Inflammatory macrophage (primary cell): Measurements from ENCODE around the gene ZFYVE26.

Experiments
- DNase-seq, 2 donors: peaks; one replicate each; pipeline ENCODE4 v3.0.0-alpha.2; 2020 to 2022

ZFYVE26 gene

GRCh38 chr14:67815573-67816225 is 691 bp downstream of the ZFYVE26 start:
- peak; percentile 51 to 64 for DNase-seq

- peak; percentile 25 to 44 for DNase-seq
Observed at GRCh38 chr14:67814821-67815220, 1.6 kb downstream of the ZFYVE26 start.

- DNase-seq: no peak
Observed at GRCh38 chr14:67806246-67806645, 10.1 kb downstream of the ZFYVE26 start.

DNA sequence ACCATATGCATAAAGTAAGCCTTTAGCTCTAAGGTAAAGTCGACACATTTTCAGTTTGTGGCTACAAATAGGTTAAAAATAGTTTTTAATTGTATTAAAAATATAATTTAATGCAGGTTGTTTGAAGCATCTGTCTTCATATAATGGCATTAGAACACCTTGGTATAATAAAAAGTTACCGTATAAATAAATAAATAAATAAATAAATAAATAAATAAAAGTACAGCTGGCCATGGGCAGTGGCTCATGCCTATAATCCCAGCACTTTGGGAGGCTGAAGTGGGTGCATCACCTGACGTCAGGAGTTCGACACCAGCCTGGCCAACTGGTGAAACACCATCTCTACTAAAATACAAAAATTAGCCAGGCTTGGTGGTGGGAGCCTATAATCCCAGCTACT is 15.6 kb downstream of the ZFYVE26 start:
- no peak for DNase-seq

DNA sequence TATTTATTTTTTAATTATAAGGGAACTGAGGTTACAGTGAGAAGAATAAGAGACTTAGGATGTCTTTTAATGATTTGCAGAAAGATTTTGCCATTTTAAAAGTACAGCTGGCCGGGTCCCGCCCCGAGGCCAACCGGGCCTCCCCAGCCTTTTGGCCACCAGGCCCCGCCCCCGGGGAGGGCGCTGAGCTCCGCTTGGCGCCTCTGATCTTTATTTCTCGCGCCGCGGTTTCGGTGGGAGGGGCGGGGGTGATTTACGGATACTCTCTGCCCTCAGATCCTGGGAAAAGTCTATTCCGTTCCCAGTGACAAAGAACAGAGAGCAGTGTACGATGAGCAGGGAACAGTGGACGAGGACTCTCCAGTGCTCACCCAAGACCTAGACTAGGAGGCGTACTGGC is 17.7 kb downstream of the ZFYVE26 start:
- DNase-seq: no peak

- DNase-seq: no peak
Observed at GRCh38 chr14:67787673-67788072, 28.7 kb downstream of the ZFYVE26 start.

GRCh38 chr14:67785270-67786109 is 30.9 kb downstream of the ZFYVE26 start:
- no peak for DNase-seq

DNA sequence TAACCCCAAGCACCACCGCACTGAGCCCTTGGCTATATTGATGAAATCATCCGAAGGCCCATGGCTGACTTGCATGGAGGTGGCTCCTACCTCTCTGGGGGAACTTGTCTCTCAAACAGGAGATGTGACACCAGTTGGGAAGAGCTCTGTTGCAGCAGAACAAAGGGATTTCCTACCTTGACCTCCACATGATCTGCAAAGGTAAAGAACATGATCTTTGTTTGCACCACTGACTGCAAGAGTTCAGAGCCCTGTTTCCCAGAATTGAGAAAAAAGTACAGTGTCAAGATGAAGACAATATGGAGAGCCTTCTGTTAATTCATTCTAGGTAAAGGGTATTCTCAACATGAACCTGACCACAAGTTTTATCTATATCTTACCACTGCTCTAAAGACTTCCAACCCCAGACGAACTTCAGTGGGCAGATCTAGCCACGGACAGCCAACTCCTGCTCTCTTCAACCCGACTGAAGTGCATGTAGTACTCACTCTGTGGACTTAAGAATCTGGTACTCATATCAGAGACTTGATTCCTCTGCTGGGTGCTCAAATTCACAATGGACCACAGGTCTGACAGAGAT is 32.1 kb downstream of the ZFYVE26 start:
- DNase-seq: no peak

DNA sequence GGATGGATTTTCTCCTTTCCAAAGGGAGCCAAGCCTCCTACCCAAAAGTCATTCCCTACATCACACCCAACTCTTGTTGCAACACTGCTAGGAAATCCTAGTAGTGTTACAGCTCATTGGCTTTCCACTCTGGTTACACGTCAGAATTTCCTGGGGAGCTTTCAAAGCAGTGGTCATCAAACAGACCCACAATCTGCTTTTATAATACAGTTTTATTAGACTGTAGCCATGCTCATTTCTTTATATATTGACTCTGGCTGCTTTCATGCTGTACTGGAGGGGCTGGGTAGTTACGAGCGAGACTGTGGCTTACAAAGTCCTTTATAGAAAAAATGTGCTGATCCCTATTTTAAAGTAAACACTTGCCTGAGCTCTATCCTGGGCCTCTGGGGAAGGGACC is 34.3 kb downstream of the ZFYVE26 start:
- DNase-seq: no peak

DNA sequence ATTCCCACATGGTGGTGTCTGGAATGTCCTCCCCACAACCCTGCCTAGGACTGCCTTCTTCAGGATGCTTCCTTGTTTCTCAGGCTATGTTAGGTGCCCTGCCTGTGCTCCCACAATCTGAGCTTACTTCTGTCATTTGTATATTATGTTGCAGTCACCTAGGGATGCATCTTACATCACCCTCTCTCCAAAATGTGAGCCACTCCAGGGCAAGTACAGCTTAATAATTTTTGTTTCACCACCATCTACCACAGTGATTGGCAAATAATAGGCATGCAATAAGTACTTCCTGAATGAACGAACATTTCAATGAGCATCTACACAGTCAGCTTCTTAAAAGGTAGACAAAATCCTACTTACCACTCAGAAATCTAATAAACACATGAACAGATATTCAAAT is 37.6 kb downstream of the ZFYVE26 start:
- peak; percentile 4 to 59 for DNase-seq

DNA sequence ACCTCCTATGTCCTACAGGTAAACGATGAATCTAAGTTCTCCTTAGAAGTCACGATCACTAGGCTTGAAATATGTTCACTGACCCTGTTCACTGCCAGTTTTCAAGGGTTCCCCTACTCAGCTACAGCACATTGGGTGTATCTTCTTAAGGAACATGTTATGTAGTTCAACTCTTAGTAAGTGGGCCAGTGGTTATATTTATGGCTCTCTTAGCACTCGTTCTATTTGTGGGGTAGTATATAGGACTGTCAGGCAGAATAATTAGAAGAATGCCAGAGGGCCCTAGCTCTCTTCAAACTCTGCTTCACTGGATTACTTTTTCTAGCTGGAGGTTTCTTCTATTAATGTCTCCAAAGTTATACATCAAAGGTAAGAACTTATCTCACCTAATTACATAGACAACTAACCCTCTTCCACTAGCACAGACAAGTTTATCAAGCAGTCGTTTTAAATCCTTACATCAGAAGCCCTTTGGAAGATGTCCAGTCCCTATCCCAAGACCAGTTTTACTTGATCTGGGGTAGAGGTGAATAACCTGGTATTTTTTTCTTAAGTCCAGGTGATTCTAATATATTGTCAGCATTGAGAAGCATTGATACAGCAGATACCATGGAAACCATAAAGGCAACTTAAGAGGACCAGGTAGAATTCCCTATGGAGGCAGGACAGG is 39.6 kb downstream of the ZFYVE26 start:
- no peak for DNase-seq

DNA sequence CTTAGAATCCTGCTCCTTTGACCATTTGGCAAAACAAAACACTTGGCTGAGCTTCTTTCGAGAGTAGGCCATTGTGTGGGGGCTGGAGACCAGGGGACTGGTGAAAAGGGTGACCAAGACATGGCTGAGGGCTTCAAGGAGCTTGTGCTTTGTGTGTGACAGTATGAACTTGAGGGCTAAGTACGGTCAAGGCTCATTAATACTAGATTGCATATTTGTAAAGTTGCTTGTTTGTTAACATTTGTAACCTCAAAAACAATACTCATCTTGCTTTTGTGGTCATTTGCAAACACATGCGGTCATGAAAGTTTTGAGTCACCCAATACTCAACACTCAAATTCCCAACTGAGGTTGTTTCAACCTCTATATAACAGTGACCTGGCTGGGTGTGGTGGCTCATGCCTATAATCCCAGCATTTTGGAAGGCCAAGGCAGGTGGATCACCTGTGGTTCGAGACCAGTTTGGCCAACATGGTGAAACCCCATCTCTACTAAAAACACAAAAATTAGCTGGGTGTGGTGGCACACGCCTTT is 42.5 kb downstream of the ZFYVE26 start:
- no peak for DNase-seq

- no peak for DNase-seq
Observed at GRCh38 chr14:67768219-67768618, 48.2 kb downstream of the ZFYVE26 start.

DNA sequence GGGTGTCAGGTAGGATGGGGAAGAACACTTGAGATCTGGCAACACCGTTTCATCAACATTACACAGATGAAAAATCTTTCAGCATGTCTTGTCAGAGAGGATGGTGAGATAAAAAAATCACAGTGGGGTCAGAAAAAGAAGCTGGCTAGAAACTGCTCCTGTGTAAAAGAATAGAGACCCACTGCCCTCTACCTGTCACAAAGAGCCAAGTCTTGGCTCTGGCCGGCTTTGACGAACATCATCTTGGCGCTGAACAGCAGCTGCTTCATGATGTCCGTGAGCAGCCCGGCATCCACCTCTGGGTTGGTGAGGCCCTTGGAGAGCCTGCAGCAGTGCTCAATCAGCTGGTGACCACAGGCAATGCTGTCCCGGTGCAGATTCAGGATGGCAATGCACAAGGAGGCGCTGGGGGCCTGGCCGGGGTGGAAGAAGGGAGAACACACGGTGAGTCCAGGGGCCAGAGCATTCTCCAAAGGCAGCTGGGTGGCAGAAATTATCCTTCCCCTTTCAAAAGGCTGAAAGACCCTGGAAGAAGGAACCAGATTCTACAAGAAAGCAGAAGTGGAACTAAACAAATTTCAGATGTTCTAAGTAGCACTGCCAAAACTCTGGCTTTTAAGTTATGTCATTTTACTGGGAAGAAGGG is 50.2 kb downstream of the ZFYVE26 start:
- peak; percentile 78 to 89 for DNase-seq

- DNase-seq: no peak
Observed at GRCh38 chr14:67765192-67765834, 51.1 kb downstream of the ZFYVE26 start.

DNA sequence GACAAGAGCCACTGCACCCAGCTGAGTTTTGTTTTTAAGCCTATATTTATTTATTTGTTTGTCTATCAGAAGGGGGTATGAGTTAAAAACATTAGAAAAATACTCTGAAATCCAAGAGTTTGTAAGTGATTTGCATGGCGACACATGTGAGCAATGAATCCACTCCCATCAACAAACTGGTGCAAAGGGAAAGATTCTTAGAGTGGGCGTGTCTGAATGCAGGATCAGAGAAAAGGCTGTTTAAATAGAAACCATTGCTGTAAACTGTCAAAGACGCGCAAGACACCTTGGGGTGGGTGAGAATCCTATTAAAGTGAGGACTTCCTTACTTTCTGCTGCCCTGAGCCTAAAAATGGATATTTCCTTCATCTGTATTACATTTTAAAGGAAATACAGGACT is 51.9 kb downstream of the ZFYVE26 start:
- no peak for DNase-seq

DNA sequence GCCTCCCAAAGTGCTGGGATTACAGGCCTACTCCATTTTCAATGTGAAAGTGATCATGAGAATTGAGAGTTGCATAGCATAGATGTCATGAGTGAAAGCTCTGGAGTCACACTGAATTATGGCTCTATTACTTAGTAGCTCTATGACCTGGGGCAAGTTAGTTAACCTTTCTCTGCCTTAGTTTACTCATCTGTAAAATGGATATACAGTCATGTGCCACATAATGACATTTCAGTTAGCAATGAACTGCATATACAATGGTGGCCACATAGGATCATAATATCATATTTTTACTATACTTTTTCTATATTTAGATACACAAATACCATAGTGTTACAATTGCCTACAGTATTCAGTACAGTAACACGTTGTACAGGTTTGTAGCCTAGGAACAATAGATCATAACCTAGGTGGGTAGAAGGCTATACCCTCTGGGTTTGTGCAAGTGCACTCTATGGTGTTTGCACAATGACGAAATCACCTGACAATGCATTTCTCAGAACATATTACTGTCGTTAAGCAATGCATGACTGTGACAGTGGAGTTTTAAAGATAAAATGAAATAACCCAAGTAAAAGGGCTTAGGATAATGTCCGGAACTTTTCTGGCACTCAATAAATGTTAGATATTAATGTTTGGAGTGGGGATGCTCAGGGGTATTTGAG is 53.1 kb downstream of the ZFYVE26 start:
- peak; percentile 63 to 68 for DNase-seq

- no peak for DNase-seq
Observed at GRCh38 chr14:67762051-67762450, 54.3 kb downstream of the ZFYVE26 start.

DNA sequence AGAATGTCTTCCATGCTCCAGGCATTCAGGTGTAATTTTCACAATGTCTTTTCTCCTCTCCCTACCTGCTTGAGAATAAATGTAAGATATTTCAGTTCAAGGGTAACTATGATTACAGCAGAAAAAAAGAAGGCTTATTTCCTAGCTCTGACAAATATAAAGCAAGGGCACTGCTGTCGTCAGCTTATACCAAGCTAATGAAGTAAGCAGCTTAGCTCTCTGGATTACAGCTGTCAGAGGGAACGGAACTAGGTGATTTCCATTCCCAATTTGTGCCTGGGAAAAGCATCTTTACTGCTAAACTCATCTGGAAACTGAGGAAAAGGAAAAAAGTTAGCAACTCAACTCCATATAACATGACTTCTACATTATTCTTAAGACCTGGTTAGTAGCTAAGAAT is 56.5 kb downstream of the ZFYVE26 start:
- DNase-seq: no peak

GRCh38 chr14:67757175-67757574 is 59.2 kb downstream of the ZFYVE26 start:
- no peak for DNase-seq

DNA sequence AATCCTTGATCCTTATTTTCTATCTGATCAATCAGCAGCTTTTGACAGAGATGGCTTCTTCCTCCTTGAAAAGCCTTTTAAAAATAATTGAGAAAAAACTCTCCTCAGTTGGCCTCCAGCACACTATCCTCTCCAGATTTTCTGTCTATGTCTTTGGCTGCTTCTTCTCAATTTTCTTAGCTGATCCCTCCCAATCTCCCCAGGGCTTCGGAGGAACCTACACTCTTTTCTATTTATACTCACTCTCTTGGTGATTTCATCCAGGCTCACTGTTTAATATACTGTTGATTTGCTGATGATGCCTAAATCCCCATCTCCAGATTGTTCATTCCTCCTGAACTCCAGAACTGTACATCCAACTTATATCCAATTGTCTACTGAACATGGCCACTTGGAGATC is 59.9 kb downstream of the ZFYVE26 start:
- no peak for DNase-seq
